ENCODE measurements around the gene SULT1A2. TPM values are rescaled to one million over a fixed set of nuclear protein-coding genes. Genes with fewer than 3 reads are reported as not detected.
A peak's percentile ranks its signal among the peaks of the same experiment; 100 is the strongest.
"Not testable (repeated sequence)": the region's sequence is repeated elsewhere in the genome, so short reads cannot be mapped to it uniquely, and the experiment has no call there.

Gene SULT1A2
- total RNA-seq, 1 donor, result not detected

- Histone ChIP-seq H4K20me1 (ENCODE audit: insufficient read depth, low read length) (no peaks in the 10 kb centered on the region), H3K27me3 (ENCODE audit: insufficient read depth, low read length) (no peaks in the 10 kb centered on the region), H3K9me3 (ENCODE audit: low read depth, low read length) (no peaks in the 10 kb centered on the region), H3K4me1 (ENCODE audit: insufficient read depth, low read length) (no peaks in the 10 kb centered on the region), H2AFZ (ENCODE audit: low read length) (no peak overlapping the region), H3K27ac (ENCODE audit: low read depth, low read length) (no peak overlapping the region), H3K79me2 (ENCODE audit: insufficient read depth, low read length) (no peaks in the 10 kb centered on the region), H3K4me3 (ENCODE audit: insufficient read depth, low read length) (no peak overlapping the region), H3K4me2 (ENCODE audit: insufficient read depth, low read length) (no peak overlapping the region), H3K36me3 (ENCODE audit: insufficient read depth, low read length) (no peaks in the 10 kb centered on the region)
- DNase-seq (ENCODE audit: insufficient read length, low spot score, missing footprints), result no peak
- no peak for TF ChIP-seq CTCF (IDR thresholded peaks at IDR 0.05; ENCODE audit: extremely low read depth, low read depth, low read length)
Observed at GRCh38 chr16:28616636-28617035, 19.8 kb upstream of the SULT1A2 start.

- H4K20me1 ChIP-seq (ENCODE audit: insufficient read depth, low read length); H2AFZ ChIP-seq (ENCODE audit: low read length); H3K4me2 ChIP-seq (ENCODE audit: insufficient read depth, low read length); H3K4me1 ChIP-seq (ENCODE audit: insufficient read depth, low read length); H3K27ac ChIP-seq (ENCODE audit: low read depth, low read length); DNase-seq (ENCODE audit: insufficient read length, low spot score, missing footprints); H3K9me3 ChIP-seq (ENCODE audit: low read depth, low read length); H3K4me3 ChIP-seq (ENCODE audit: insufficient read depth, low read length); H3K36me3 ChIP-seq (ENCODE audit: insufficient read depth, low read length); H3K27me3 ChIP-seq (ENCODE audit: insufficient read depth, low read length); H3K79me2 ChIP-seq (ENCODE audit: insufficient read depth, low read length): not testable (repeated sequence)
Observed at GRCh38 chr16:28616224-28616577, 19.4 kb upstream of the SULT1A2 start.

GRCh38 chr16:28615486-28616223, 18.8 kb upstream of the SULT1A2 start:
- H3K4me3 ChIP-seq (ENCODE audit: insufficient read depth, low read length); H3K9me3 ChIP-seq (ENCODE audit: low read depth, low read length); H3K4me2 ChIP-seq (ENCODE audit: insufficient read depth, low read length); H2AFZ ChIP-seq (ENCODE audit: low read length); H3K36me3 ChIP-seq (ENCODE audit: insufficient read depth, low read length); H3K27ac ChIP-seq (ENCODE audit: low read depth, low read length); H3K79me2 ChIP-seq (ENCODE audit: insufficient read depth, low read length); H3K27me3 ChIP-seq (ENCODE audit: insufficient read depth, low read length); DNase-seq (ENCODE audit: insufficient read length, low spot score, missing footprints); H4K20me1 ChIP-seq (ENCODE audit: insufficient read depth, low read length); H3K4me1 ChIP-seq (ENCODE audit: insufficient read depth, low read length): not testable (repeated sequence)
- TF ChIP-seq CTCF (IDR thresholded peaks at IDR 0.05; ENCODE audit: extremely low read depth, low read depth, low read length), result peak; percentile 47

- H3K4me1 ChIP-seq (ENCODE audit: insufficient read depth, low read length); H3K36me3 ChIP-seq (ENCODE audit: insufficient read depth, low read length); H3K27ac ChIP-seq (ENCODE audit: low read depth, low read length); H4K20me1 ChIP-seq (ENCODE audit: insufficient read depth, low read length); H2AFZ ChIP-seq (ENCODE audit: low read length); H3K79me2 ChIP-seq (ENCODE audit: insufficient read depth, low read length); H3K9me3 ChIP-seq (ENCODE audit: low read depth, low read length); H3K27me3 ChIP-seq (ENCODE audit: insufficient read depth, low read length); H3K4me2 ChIP-seq (ENCODE audit: insufficient read depth, low read length); DNase-seq (ENCODE audit: insufficient read length, low spot score, missing footprints); H3K4me3 ChIP-seq (ENCODE audit: insufficient read depth, low read length): not testable (repeated sequence)
Observed at GRCh38 chr16:28614561-28614960, 17.7 kb upstream of the SULT1A2 start.

GRCh38 chr16:28613912-28614311, 17.1 kb upstream of the SULT1A2 start:
- not testable (repeated sequence) for H2AFZ ChIP-seq (ENCODE audit: low read length); H3K4me1 ChIP-seq (ENCODE audit: insufficient read depth, low read length); H3K27me3 ChIP-seq (ENCODE audit: insufficient read depth, low read length); H3K79me2 ChIP-seq (ENCODE audit: insufficient read depth, low read length); H3K36me3 ChIP-seq (ENCODE audit: insufficient read depth, low read length); H3K4me3 ChIP-seq (ENCODE audit: insufficient read depth, low read length); H3K9me3 ChIP-seq (ENCODE audit: low read depth, low read length); H3K4me2 ChIP-seq (ENCODE audit: insufficient read depth, low read length); DNase-seq (ENCODE audit: insufficient read length, low spot score, missing footprints); H3K27ac ChIP-seq (ENCODE audit: low read depth, low read length); H4K20me1 ChIP-seq (ENCODE audit: insufficient read depth, low read length)

GRCh38 chr16:28612359-28613280, 15.8 kb upstream of the SULT1A2 start:
- not testable (repeated sequence) for H3K4me1 ChIP-seq (ENCODE audit: insufficient read depth, low read length); H3K27me3 ChIP-seq (ENCODE audit: insufficient read depth, low read length); H3K4me3 ChIP-seq (ENCODE audit: insufficient read depth, low read length); H3K4me2 ChIP-seq (ENCODE audit: insufficient read depth, low read length); H4K20me1 ChIP-seq (ENCODE audit: insufficient read depth, low read length); DNase-seq (ENCODE audit: insufficient read length, low spot score, missing footprints); H3K27ac ChIP-seq (ENCODE audit: low read depth, low read length); H3K79me2 ChIP-seq (ENCODE audit: insufficient read depth, low read length); H2AFZ ChIP-seq (ENCODE audit: low read length); H3K9me3 ChIP-seq (ENCODE audit: low read depth, low read length); H3K36me3 ChIP-seq (ENCODE audit: insufficient read depth, low read length)

Data from osteoblast (primary cell).